ENCODE results near the gene SIGLECL1. TPM values are rescaled to one million over a fixed set of nuclear protein-coding genes. Genes with fewer than 3 reads are reported as not detected.

SIGLECL1 gene
- total and polyA plus RNA-seq, 5 donors from 2014 or later, result not detected

- H3K4me1 Mint-ChIP-seq, result peaks cover 0 to 6% (median 0%) of the 10 kb centered on the region in 4 donors
- ATAC-seq (ENCODE audit: low read depth in 2 of 2) (no peak), DNase-seq (no peak)
- no peaks in the 10 kb centered on the region for H3K36me3 Mint-ChIP-seq
- H3K9me3 Mint-ChIP-seq, result peaks cover 0 to 5% (median 0%) of the 10 kb centered on the region in 7 donors
- H3K4me3 ChIP-seq (ENCODE audit: low read depth, low read length), result no peak overlapping the region
- no peaks in the 10 kb centered on the region for H3K27me3 ChIP-seq (ENCODE audit: control insufficient read depth, insufficient read depth, low read length)
- H3K4me1 ChIP-seq (ENCODE audit: control insufficient read depth, insufficient read depth, low read length, poor library complexity, severe bottlenecking), result no peaks in the 10 kb centered on the region
- H3K27me3 Mint-ChIP-seq, result peaks cover 4% of the 10 kb centered on the region
- no peak overlapping the region for H3K27ac ChIP-seq (ENCODE audit: insufficient read depth, low read length, poor library complexity, severe bottlenecking)
- H3K36me3 ChIP-seq (ENCODE audit: control insufficient read depth, insufficient read depth, low read length), result no peaks in the 10 kb centered on the region
- no peak overlapping the region for H3K4me3 Mint-ChIP-seq
- no peak overlapping the region for H3K27ac Mint-ChIP-seq
- H3K9me3 ChIP-seq (ENCODE audit: control insufficient read depth in 2 of 2, low read length in 2 of 2), result no peaks in the 10 kb centered on the region
Measured at GRCh38 chr19:51240866-51241265, 10.0 kb upstream of the SIGLECL1 start.

GRCh38 chr19:51242881-51243630 lies 7.8 kb upstream of the SIGLECL1 start:
- no peak for ATAC-seq (ENCODE audit: low read depth in 2 of 2)

GRCh38 chr19:51246164-51246552 lies 4.7 kb upstream of the SIGLECL1 start:
- no peaks in the 10 kb centered on the region for H3K9me3 ChIP-seq (ENCODE audit: control insufficient read depth in 2 of 2, low read length in 2 of 2)
- Mint-ChIP-seq H3K36me3 (no peaks in the 10 kb centered on the region), H3K27ac (no peak overlapping the region), H3K27me3 (no peaks in the 10 kb centered on the region), H3K9me3 (peaks cover 0 to 5% (median 0%) of the 10 kb centered on the region in 7 donors), H3K4me3 (no peak overlapping the region), H3K4me1 (peaks cover 0 to 15% (median 7%) of the 10 kb centered on the region in 4 donors)
- H3K4me3 ChIP-seq (ENCODE audit: low read depth, low read length), result no peak overlapping the region
- no peak for DNase-seq
- ATAC-seq (ENCODE audit: low read depth in 2 of 2), result no peak
- no peaks in the 10 kb centered on the region for H3K27me3 ChIP-seq (ENCODE audit: control insufficient read depth, insufficient read depth, low read length)
- H3K36me3 ChIP-seq (ENCODE audit: control insufficient read depth, insufficient read depth, low read length), result no peaks in the 10 kb centered on the region
- no peak overlapping the region for H3K27ac ChIP-seq (ENCODE audit: insufficient read depth, low read length, poor library complexity, severe bottlenecking)
- no peaks in the 10 kb centered on the region for H3K4me1 ChIP-seq (ENCODE audit: control insufficient read depth, insufficient read depth, low read length, poor library complexity, severe bottlenecking)

More at GRCh38 chr19:51242881-51243630, 7.8 kb upstream of the SIGLECL1 start:
- no peak for DNase-seq
- Histone ChIP-seq H3K4me3 (ENCODE audit: low read depth, low read length) (no peak overlapping the region), H3K27ac (ENCODE audit: insufficient read depth, low read length, poor library complexity, severe bottlenecking) (no peak overlapping the region), H3K9me3 (ENCODE audit: control insufficient read depth in 2 of 2, low read length in 2 of 2) (no peaks in the 10 kb centered on the region), H3K27me3 (ENCODE audit: control insufficient read depth, insufficient read depth, low read length) (no peaks in the 10 kb centered on the region), H3K4me1 (ENCODE audit: control insufficient read depth, insufficient read depth, low read length, poor library complexity, severe bottlenecking) (no peaks in the 10 kb centered on the region), H3K36me3 (ENCODE audit: control insufficient read depth, insufficient read depth, low read length) (no peaks in the 10 kb centered on the region)
- H3K27ac Mint-ChIP-seq, result no peak overlapping the region
- peaks cover 0 to 5% (median 0%) of the 10 kb centered on the region in 7 donors for H3K9me3 Mint-ChIP-seq
- H3K4me1 Mint-ChIP-seq, result peaks cover 0 to 12% (median 3%) of the 10 kb centered on the region in 4 donors
- H3K36me3 Mint-ChIP-seq, result no peaks in the 10 kb centered on the region
- H3K4me3 Mint-ChIP-seq, result no peak overlapping the region
- H3K27me3 Mint-ChIP-seq, result peaks cover 4% of the 10 kb centered on the region

- H3K27me3 Mint-ChIP-seq, result no peaks in the 10 kb centered on the region
- H3K4me3 Mint-ChIP-seq, result no peak overlapping the region
- Histone ChIP-seq H3K4me1 (ENCODE audit: control insufficient read depth, insufficient read depth, low read length, poor library complexity, severe bottlenecking) (peaks cover 6% of the 10 kb centered on the region), H3K27ac (ENCODE audit: insufficient read depth, low read length, poor library complexity, severe bottlenecking) (no peak overlapping the region), H3K36me3 (ENCODE audit: control insufficient read depth, insufficient read depth, low read length) (no peaks in the 10 kb centered on the region), H3K27me3 (ENCODE audit: control insufficient read depth, insufficient read depth, low read length) (no peaks in the 10 kb centered on the region), H3K9me3 (ENCODE audit: control insufficient read depth in 2 of 2, low read length in 2 of 2) (no peaks in the 10 kb centered on the region), H3K4me3 (ENCODE audit: low read depth, low read length) (no peak overlapping the region)
- no peaks in the 10 kb centered on the region for H3K36me3 Mint-ChIP-seq
- peak overlapping the region in 1 of 3 donors; percentile 10 for H3K27ac Mint-ChIP-seq
- ATAC-seq (ENCODE audit: low read depth in 2 of 2), result no peak
- peaks cover 0 to 2% (median 0%) of the 10 kb centered on the region in 7 donors for H3K9me3 Mint-ChIP-seq
- DNase-seq, result no peak
- peaks cover under 1 to 24% (median 18%) of the 10 kb centered on the region in 4 donors for H3K4me1 Mint-ChIP-seq
Measured at GRCh38 chr19:51247972-51248590, 2.8 kb upstream of the SIGLECL1 start.

- Mint-ChIP-seq H3K27ac (peak overlapping the region in 1 of 3 donors; percentile 93), H3K36me3 (no peaks in the 10 kb centered on the region), H3K9me3 (peaks cover 0 to 1% (median 0%) of the 10 kb centered on the region in 7 donors), H3K4me3 (no peak overlapping the region), H3K27me3 (no peaks in the 10 kb centered on the region), H3K4me1 (peaks cover 12 to 40% (median 34%) of the 10 kb centered on the region in 4 donors)
- ATAC-seq (ENCODE audit: low read depth in 2 of 2) (no peak), DNase-seq (no peak)
- Histone ChIP-seq H3K4me3 (ENCODE audit: low read depth, low read length) (no peak overlapping the region), H3K4me1 (ENCODE audit: control insufficient read depth, insufficient read depth, low read length, poor library complexity, severe bottlenecking) (peaks cover 22% of the 10 kb centered on the region), H3K9me3 (ENCODE audit: control insufficient read depth in 2 of 2, low read length in 2 of 2) (no peaks in the 10 kb centered on the region), H3K36me3 (ENCODE audit: control insufficient read depth, insufficient read depth, low read length) (no peaks in the 10 kb centered on the region), H3K27me3 (ENCODE audit: control insufficient read depth, insufficient read depth, low read length) (no peaks in the 10 kb centered on the region), H3K27ac (ENCODE audit: insufficient read depth, low read length, poor library complexity, severe bottlenecking) (no peak overlapping the region)
Measured at GRCh38 chr19:51251468-51251820, 564 bp downstream of the SIGLECL1 start.

- no peaks in the 10 kb centered on the region for H3K9me3 ChIP-seq (ENCODE audit: control insufficient read depth in 2 of 2, low read length in 2 of 2)
- DNase-seq (no peak), ATAC-seq (ENCODE audit: low read depth in 2 of 2) (no peak)
- Mint-ChIP-seq H3K36me3 (no peaks in the 10 kb centered on the region), H3K27me3 (no peaks in the 10 kb centered on the region), H3K9me3 (peaks cover 0 to 1% (median 0%) of the 10 kb centered on the region in 7 donors), H3K4me3 (peak overlapping the region in 1 of 4 donors; percentile 19), H3K4me1 (peaks cover 13 to 48% (median 41%) of the 10 kb centered on the region in 4 donors), H3K27ac (peak overlapping the region; percentile 91 to 94 (median 93))
- no peaks in the 10 kb centered on the region for H3K27me3 ChIP-seq (ENCODE audit: control insufficient read depth, insufficient read depth, low read length)
- H3K4me3 ChIP-seq (ENCODE audit: low read depth, low read length), result no peak overlapping the region
- H3K27ac ChIP-seq (ENCODE audit: insufficient read depth, low read length, poor library complexity, severe bottlenecking), result no peak overlapping the region
- no peaks in the 10 kb centered on the region for H3K36me3 ChIP-seq (ENCODE audit: control insufficient read depth, insufficient read depth, low read length)
- peaks cover 22% of the 10 kb centered on the region for H3K4me1 ChIP-seq (ENCODE audit: control insufficient read depth, insufficient read depth, low read length, poor library complexity, severe bottlenecking)
Measured at GRCh38 chr19:51252306-51253079, 1.6 kb downstream of the SIGLECL1 start.

GRCh38 chr19:51253088-51253806 lies 2.4 kb downstream of the SIGLECL1 start:
- Mint-ChIP-seq H3K4me3 (peak overlapping the region; percentile 58 to 68 (median 60)), H3K36me3 (no peaks in the 10 kb centered on the region), H3K27ac (peak overlapping the region; percentile 91 to 94 (median 93)), H3K4me1 (peaks cover 17 to 56% (median 47%) of the 10 kb centered on the region in 4 donors), H3K27me3 (no peaks in the 10 kb centered on the region), H3K9me3 (peaks cover 0 to 1% (median 0%) of the 10 kb centered on the region in 7 donors)
- Histone ChIP-seq H3K4me3 (ENCODE audit: low read depth, low read length) (peak overlapping the region; percentile 66), H3K36me3 (ENCODE audit: control insufficient read depth, insufficient read depth, low read length) (no peaks in the 10 kb centered on the region), H3K27ac (ENCODE audit: insufficient read depth, low read length, poor library complexity, severe bottlenecking) (peak overlapping the region; percentile 70), H3K4me1 (ENCODE audit: control insufficient read depth, insufficient read depth, low read length, poor library complexity, severe bottlenecking) (peaks cover 25% of the 10 kb centered on the region), H3K27me3 (ENCODE audit: control insufficient read depth, insufficient read depth, low read length) (no peaks in the 10 kb centered on the region), H3K9me3 (ENCODE audit: control insufficient read depth in 2 of 2, low read length in 2 of 2) (no peaks in the 10 kb centered on the region)
- ATAC-seq (ENCODE audit: low read depth in 2 of 2) (peak; percentile 75 to 92), DNase-seq (peak in 1 of 3 donors; percentile 90)
